ENCODE data around the gene ZKSCAN4.

The ZKSCAN4 gene

GRCh38 chr6:28209753-28210535, 42.1 kb downstream of the ZKSCAN4 start:
- no peak for DNase-seq (ENCODE audit: low read depth, low spot score)

GRCh38 chr6:28208111-28208659, 43.9 kb downstream of the ZKSCAN4 start:
- DNase-seq (ENCODE audit: low read depth, low spot score), result peak; percentile 25

GRCh38 chr6:28207510-28208110, 44.5 kb downstream of the ZKSCAN4 start:
- DNase-seq (ENCODE audit: low read depth, low spot score), result peak; percentile 60

GRCh38 chr6:28206928-28207509, 45.0 kb downstream of the ZKSCAN4 start:
- DNase-seq (ENCODE audit: low read depth, low spot score), result peak; percentile 5

- no peak for DNase-seq (ENCODE audit: low read depth, low spot score)
Measured at GRCh38 chr6:28206527-28206926, 45.5 kb downstream of the ZKSCAN4 start.

- no peak for DNase-seq (ENCODE audit: low read depth, low spot score)
Measured at GRCh38 chr6:28205879-28206278, 46.2 kb downstream of the ZKSCAN4 start.

GRCh38 chr6:28203201-28203600, 48.9 kb downstream of the ZKSCAN4 start:
- DNase-seq (ENCODE audit: low read depth, low spot score), result no peak

GRCh38 chr6:28200020-28200419, 52.0 kb downstream of the ZKSCAN4 start:
- DNase-seq (ENCODE audit: low read depth, low spot score), result no peak
